SK-N-MC (cell line): ENCODE data around the gene NR1D1.

ENCODE experiments used
- DNase-seq: peaks from one replicate; pipeline ENCODE4 v3.0.0-alpha.2; 2011; ENCODE audit warnings: low read depth, low spot score
- H3K27ac ChIP-seq: fragments of 200-600 bp; sonication (generic); 2 replicates; pipeline ENCODE4 v1.5.1; 2016; ENCODE audit warnings: mixed run types
- H3K36me3 ChIP-seq: fragments of 200-600 bp; sonication (generic); 2 replicates; pipeline ENCODE4 v1.6.1; 2017; ENCODE audit warnings: antibody characterized with exemption, low read length, mixed read lengths; ENCODE audit not compliant: insufficient read depth
- H3K4me3 ChIP-seq: fragments of 200-600 bp; sonication (generic); 2 replicates; pipeline ENCODE4 v1.5.1; 2016
- H3K9ac ChIP-seq: fragments of 200-600 bp; sonication (generic); 2 replicates; pipeline ENCODE4 v1.8.0; 2017; ENCODE audit warnings: mixed run types, mixed read lengths; ENCODE audit not compliant: insufficient read length
- H3K9me3 ChIP-seq: fragments of 200-600 bp; sonication (generic); 2 replicates; pipeline ENCODE4 v1.6.1; 2017; ENCODE audit warnings: low read depth, mild to moderate bottlenecking, antibody characterized with exemption, low read length, moderate library complexity, mixed read lengths
- EZH2 ChIP-seq: fragments of 200-600 bp; sonication (generic); IDR thresholded peaks from one replicate; pipeline ENCODE4 v1.6.1; 2017; ENCODE audit warnings: antibody characterized with exemption
- FOXP2 ChIP-seq: optimal IDR thresholded peaks from 2 replicates; pipeline ENCODE3; 2011; ENCODE audit warnings: mild to moderate bottlenecking, moderate library complexity; ENCODE audit not compliant: insufficient read depth; ENCODE audit errors: extremely low read length, control extremely low read depth
- POLR2AphosphoS5 ChIP-seq: IDR thresholded peaks from 2 replicates; pipeline ENCODE4 v1.6.1; 2012; ENCODE audit warnings: mild to moderate bottlenecking, low read depth, low read length, borderline replicate concordance

Gene NR1D1

DNA sequence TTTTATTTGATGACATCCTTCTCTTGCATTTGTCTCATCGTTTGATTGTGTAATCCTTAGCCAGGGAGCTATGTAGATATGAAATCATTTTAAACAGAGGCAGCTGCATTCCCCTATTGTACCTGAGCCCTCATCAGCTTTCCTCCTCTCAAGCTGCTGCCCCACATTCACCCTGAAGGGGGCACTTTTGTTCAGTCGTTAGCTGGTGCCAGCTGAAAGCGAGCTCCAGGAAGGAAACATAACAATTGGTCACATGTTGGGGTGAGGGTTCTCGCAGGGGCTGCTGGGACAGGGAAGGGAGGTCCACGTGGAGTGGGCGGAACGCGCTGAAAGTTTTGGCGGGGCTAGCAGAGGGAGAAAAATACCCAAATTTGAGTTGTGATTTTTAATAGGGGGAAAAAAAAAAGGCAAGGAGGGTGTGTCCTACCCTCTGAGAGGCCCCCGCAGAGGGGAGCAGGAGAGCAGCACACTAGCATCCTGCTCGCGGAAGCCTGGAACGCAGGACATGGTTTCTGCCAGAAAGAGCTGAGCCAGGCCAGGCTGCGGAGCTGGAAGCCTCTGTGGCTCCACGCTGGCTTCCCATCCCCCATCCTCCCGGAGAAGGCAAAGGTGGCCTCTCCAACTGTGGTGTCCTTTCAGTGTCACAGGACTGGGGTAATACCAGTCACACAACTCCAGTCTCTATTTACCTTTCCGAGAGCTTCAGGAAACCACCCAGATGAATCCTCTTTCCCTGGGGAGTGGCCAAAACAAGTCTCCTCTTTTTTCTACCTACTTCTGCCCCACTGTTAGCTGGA lies 12.9 kb upstream of the NR1D1 start:
- H3K4me3 ChIP-seq, result peak overlapping the region; percentile 75
- TF ChIP-seq EZH2, result no peak
- TF ChIP-seq FOXP2, result peak; percentile 62
- TF ChIP-seq POLR2AphosphoS5, result peak; percentile 82
- H3K27ac ChIP-seq, result peak overlapping the region; percentile 95
- peak; percentile 95 for DNase-seq
- peak overlapping the region; percentile 65 for H3K9ac ChIP-seq
- no peaks in the 10 kb centered on the region for H3K36me3 ChIP-seq
- H3K9me3 ChIP-seq, result no peaks in the 10 kb centered on the region

DNA sequence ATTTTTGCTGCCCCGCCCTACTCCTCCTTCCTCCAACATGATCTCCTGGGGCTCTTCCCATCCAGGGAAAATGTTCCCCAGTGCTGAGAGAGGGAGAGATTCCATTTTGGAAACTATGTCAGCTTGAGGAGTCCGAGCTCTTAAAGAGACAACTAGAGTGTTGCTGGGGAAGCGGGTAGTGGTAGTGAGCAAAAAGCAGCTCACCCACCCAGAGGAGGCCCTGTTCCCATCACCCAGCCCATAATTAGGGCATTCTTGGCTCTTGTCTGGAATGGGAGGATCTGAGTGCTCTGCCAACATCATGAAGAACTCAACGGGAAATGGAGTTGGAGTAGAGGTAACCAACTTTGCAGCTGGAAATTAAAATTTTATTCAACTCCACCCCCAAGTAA lies 12.3 kb upstream of the NR1D1 start:
- no peak for DNase-seq
- Histone ChIP-seq H3K9ac (peak overlapping the region; percentile 61), H3K4me3 (peak overlapping the region; percentile 75), H3K27ac (peak overlapping the region; percentile 95), H3K9me3 (no peaks in the 10 kb centered on the region), H3K36me3 (no peaks in the 10 kb centered on the region)
- TF ChIP-seq EZH2 (no peak), POLR2AphosphoS5 (no peak), FOXP2 (no peak)

DNA sequence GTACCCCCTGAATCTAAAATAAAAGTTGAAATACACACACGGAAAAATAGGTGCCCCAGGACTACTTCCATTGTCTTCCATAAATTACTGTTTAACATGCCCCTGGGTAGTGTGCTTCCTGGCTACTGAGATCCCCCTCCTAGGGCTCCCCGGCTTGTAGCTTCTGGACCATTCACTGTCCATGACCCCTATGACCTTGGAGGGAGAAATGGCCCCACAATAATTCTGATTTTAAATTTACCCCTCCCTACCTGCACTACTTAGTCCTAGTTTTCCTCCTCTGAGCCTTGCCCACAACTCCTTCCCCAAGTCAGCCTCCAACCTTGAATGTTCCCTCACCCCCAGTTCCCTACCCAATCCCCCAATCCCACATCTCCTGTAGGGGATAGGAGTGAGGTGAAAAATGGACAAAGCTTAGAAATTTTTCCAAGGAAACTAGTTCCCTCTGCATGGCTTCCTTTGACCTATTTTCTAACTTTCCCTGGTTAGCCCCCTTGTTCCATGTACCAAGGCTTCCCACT lies 11.9 kb upstream of the NR1D1 start:
- H3K4me3 ChIP-seq, result peak overlapping the region; percentile 17; the same call in 1 of the 2 replicates
- TF ChIP-seq EZH2, result no peak
- TF ChIP-seq POLR2AphosphoS5, result no peak
- no peak for TF ChIP-seq FOXP2
- no peaks in the 10 kb centered on the region for H3K9me3 ChIP-seq
- peak overlapping the region; percentile 95 for H3K27ac ChIP-seq
- peak overlapping the region; percentile 61 for H3K9ac ChIP-seq
- no peaks in the 10 kb centered on the region for H3K36me3 ChIP-seq
- DNase-seq, result no peak

DNA sequence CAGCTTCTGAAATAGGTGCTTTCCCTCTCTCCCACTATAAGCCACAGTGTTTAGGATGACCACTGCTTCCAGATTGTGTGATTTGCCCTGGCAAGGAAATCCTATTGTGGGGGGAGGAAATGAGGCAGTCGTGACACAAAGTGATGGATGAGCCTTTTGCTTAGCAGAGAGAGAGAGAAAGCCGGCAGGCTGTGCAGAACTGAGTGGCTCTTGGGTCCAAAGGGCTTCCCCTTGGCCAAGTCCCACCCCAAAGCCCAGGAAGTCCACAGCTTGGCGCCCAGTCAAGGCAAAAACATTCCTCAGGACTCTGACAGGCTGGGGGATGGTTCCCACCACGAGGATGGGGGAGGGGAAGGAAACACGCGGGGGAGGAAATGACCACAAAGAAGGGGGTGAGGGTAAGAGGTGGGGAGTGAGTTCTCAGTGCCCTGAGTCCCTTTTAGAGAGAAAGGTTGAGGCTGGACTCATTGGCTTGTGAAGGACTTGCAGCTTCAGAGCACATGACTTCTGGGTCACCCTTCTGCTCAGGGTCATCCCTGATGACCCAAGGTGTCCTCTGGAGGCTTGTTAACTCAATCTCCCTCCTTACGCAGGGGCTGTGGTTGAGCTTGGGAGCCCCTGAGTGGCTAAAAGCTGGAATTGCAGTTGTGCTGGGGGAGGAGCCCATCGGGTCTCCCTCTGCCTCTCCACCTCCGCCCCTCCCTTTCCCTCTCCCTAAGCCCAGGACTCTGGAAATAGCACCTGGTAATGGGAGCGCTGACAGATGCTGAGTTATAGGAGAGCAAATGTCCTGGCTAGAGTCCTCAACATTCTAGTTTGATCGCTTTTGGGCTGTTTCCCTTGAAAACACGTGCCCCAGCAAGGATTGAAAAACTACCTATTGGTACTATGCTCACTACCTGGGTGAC lies 11.1 kb upstream of the NR1D1 start:
- H3K36me3 ChIP-seq, result no peaks in the 10 kb centered on the region
- no peaks in the 10 kb centered on the region for H3K9me3 ChIP-seq
- H3K27ac ChIP-seq, result peak overlapping the region; percentile 95
- TF ChIP-seq FOXP2 (no peak), EZH2 (no peak), POLR2AphosphoS5 (no peak)
- peak overlapping the region; percentile 17 for H3K4me3 ChIP-seq
- no peak for DNase-seq
- peak overlapping the region; percentile 52 for H3K9ac ChIP-seq

DNA sequence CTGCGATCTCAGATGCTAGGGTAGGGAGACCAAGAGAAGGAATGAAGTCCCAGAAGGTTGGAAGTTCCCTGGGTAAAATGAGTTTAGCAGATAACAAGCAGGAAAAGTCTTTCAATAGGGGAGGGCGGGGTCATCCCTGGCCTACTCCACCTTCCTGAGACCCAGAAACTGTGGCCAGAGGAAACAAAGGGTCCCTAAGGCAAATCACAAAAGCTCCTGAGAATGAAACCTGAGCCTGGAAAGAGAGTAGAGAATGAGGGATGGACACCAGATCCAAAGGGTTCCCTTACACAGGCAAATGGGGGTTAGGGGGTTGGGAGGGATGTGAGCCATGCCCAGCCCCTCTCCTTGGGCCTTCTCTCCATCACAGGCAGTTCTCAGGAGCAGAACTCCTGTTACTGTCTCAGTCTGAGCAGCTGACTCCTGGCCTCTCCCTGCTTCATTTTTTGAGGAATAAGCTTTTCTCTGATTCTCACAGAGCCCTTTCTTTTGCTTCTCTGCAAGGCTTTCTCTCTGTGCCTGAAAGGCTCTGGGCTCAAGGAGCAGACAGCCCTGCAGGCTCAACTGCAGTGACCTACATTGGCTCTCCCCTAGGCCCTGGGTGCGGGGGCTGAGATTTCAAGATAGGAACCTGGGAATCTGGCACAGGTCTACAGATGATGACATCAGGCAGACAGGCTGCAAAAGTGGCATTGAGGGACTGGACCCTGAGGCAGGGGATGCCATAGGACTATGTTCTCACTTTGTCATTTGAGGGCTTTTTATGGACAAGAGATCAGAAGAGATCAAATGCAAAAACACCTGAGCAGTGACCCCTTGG lies 9.8 kb upstream of the NR1D1 start:
- no peak overlapping the region for H3K4me3 ChIP-seq
- DNase-seq, result no peak
- no peak for TF ChIP-seq POLR2AphosphoS5
- TF ChIP-seq FOXP2, result no peak
- no peak for TF ChIP-seq EZH2
- no peaks in the 10 kb centered on the region for H3K9me3 ChIP-seq
- no peaks in the 10 kb centered on the region for H3K36me3 ChIP-seq
- peak overlapping the region; percentile 85 for H3K27ac ChIP-seq
- H3K9ac ChIP-seq, result peak overlapping the region; percentile 39

DNA sequence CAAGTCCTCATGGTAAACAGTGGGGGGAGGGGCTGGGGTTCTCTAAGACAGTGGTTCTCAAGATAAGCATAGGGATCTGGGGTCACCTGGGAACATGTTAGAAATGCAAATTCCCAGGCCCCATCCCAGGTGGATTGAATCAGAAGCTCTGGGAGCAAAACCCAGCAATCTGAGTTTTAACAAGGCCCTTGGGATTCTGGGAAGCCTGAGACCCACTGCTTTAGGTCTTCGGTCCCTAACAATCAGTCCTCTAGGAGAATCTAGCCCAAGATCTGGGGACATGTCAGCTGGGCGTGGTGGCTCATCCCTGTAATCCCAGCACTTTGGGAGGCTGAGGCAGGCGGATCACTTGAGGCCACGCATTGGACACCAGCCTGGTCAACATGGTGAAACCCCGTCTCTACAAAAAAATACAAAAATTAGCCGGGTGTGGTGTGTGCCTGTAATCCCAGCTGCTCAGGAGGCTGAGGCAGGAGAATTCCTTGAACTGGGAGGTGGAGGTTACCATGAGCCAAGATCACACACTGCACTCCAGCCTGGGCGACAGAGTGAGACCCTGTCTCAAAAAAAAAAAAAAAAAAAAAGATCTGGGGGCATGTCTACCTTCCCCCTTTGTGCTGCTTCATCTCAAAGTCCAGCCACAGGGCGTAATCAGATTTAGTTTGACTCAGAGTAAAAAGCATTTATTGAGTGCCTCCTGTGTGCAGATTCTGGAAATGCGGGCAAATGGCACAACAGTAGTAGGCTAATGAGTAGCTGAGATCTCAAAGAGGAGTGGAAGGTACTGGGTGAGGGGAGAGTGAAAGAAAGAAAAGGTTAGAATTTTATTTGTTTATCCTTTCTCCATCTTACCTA lies 8.8 kb upstream of the NR1D1 start:
- no peaks in the 10 kb centered on the region for H3K9me3 ChIP-seq
- H3K9ac ChIP-seq, result no peak overlapping the region
- H3K4me3 ChIP-seq, result no peak overlapping the region
- H3K36me3 ChIP-seq, result no peaks in the 10 kb centered on the region
- H3K27ac ChIP-seq, result peak overlapping the region; percentile 97
- no peak for DNase-seq
- TF ChIP-seq FOXP2, result no peak
- TF ChIP-seq EZH2, result no peak
- TF ChIP-seq POLR2AphosphoS5, result no peak

DNA sequence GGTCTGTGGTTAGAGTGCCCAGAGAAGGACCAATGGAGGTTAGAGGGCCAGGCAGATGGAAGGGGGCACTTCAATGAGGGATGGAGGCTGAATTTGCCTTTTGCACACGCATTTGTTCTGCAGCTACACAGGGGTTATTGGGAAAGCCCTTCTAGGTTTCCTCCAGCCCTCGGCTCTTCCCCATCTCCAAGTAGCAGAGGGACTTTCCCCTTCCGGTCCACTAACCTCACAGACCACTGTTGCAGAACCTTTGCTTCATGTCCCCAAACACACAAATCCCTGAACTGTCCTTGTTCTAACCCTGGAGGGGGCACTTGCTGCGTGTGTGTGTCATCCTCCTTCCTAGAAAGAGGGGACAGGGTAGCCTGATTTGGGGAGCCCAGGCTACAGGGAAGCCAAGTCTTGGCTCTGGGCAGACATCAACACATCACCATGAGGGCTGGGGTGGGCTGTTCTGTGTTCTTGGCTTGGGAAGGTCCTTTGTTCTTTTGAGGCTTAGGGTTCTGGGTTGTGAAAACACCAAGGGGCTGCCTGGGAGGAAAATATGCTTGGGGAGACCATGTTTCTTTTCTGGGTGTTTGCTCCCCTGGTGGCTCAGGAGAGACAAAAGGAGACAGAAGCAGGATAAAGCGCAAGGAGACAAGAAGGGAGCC lies 7.3 kb upstream of the NR1D1 start:
- Histone ChIP-seq H3K9me3 (no peaks in the 10 kb centered on the region), H3K4me3 (peak overlapping the region; percentile 56), H3K27ac (peak overlapping the region; percentile 97), H3K9ac (peak overlapping the region; percentile 38), H3K36me3 (no peaks in the 10 kb centered on the region)
- TF ChIP-seq FOXP2, result no peak
- TF ChIP-seq EZH2, result no peak
- no peak; the same call in 1 of the 2 replicates for TF ChIP-seq POLR2AphosphoS5
- no peak for DNase-seq
